Keratinocyte (primary cell): Measurements from ENCODE around the gene CAMKMT.

Source experiments
- EZH2 ChIP-seq: IDR thresholded peaks from one replicate; pipeline ENCODE4 v1.6.1; 2012; ENCODE audit warnings: inconsistent platforms, mild to moderate bottlenecking, low read length, moderate library complexity
- TF ChIP-seq, protein P1 (sequence below), 3 experiments: IDR thresholded peaks in 1 of 3; conservative IDR thresholded peaks in 1 of 3; optimal IDR thresholded peaks in 1 of 3; 2 replicates in 2 of 3; 3 replicates in 1 of 3; pipeline versions ENCODE3 to v1.5.1; 2011; ENCODE audit warnings: low read length in 3 of 3, mild to moderate bottlenecking in 3 of 3, moderate library complexity in 2 of 3, control low read depth in 1 of 3, inconsistent platforms in 1 of 3; ENCODE audit not compliant: insufficient read depth in 2 of 3; ENCODE audit errors: extremely low read depth in 1 of 3

DNA sequence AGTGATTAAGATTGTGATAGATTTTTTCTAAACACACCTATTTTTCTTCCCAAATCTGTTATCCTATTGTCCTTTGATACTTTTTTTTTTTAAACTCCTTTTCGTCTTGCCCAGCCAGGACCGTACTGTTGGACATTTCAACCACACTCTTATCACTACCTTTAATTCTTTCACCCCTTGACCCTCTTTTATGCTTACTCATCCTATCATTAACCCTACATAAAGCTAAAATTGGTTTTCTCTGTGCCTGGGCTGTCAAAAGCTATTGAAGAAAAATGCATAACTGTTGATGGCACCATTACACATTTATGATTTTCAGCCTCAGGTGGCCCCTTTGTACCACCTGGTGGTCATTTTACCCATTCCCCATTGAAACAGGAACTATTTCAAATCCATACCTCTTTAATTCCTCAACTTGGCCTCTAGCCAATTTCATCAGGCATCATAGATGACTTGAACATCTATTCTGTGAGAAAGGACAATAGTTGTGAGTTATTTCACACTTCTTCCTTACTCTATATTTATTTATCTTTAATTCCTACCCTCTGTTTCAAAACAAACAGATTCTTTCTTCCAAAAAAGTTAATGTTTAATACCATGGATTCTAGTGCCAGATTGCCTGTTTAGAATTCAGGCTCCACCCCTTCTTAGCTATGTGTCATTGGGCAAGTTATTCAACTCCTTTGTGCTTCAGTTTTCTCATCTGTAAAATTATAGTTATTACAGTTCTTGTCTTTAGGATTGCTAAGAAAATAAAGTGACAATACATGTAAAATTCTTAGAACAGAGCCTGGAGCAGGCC lies 258.6 kb downstream of the CAMKMT start:
- TF ChIP-seq, protein P1, sequence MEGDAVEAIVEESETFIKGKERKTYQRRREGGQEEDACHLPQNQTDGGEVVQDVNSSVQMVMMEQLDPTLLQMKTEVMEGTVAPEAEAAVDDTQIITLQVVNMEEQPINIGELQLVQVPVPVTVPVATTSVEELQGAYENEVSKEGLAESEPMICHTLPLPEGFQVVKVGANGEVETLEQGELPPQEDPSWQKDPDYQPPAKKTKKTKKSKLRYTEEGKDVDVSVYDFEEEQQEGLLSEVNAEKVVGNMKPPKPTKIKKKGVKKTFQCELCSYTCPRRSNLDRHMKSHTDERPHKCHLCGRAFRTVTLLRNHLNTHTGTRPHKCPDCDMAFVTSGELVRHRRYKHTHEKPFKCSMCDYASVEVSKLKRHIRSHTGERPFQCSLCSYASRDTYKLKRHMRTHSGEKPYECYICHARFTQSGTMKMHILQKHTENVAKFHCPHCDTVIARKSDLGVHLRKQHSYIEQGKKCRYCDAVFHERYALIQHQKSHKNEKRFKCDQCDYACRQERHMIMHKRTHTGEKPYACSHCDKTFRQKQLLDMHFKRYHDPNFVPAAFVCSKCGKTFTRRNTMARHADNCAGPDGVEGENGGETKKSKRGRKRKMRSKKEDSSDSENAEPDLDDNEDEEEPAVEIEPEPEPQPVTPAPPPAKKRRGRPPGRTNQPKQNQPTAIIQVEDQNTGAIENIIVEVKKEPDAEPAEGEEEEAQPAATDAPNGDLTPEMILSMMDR (optimal IDR thresholded peaks at IDR 0.05 in 1 of 3, IDR thresholded peaks at IDR 0.05 in 1 of 3, conservative IDR thresholded peaks at IDR 0.05 in 1 of 3; ENCODE audit: extremely low read depth in 1 of 3, insufficient read depth in 2 of 3, low read length in 3 of 3) = no peak
- TF ChIP-seq EZH2 = no peak
